Measurements from ENCODE around the gene TMEM94.

DNA sequence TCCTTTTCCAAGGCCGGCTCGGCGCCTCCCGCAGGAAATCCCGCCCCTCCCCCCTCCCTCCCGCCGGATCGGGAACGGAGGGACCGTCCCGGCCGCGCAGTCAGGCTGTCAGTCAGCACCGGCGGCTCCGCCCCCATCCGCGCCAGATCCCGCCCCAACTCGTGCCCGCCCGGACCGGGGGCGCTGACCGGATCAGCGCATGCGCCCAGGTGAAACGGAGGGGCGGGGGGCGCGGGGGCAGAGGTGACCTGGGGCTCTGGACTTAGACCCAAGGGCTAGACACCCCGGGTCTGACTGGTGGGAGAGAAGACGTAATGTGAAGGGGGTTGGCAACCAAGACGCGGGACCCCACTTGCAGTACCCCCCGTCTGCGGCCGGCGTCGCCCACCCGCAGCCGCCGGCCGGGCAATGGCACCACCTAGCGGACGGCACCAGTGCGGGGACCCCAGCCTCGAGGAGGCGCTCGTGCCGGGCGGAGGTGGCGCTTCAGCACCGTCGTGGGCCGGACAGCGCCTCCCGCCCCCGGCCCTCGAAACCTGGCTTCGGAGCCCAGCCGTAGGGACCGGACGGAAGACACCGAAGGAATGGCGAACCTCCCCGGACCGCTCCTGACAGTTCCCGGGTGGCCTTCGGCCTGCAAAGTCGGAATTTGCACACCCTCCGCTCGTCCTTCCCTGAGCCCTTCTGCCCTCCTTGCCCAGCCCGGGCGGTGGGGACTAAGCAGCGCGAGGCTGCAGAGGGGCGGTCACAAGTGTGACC lies 59.2 kb downstream of the TMEM94 start, which contains the start of gene CASKIN2:
- TF ChIP-seq, protein P1, sequence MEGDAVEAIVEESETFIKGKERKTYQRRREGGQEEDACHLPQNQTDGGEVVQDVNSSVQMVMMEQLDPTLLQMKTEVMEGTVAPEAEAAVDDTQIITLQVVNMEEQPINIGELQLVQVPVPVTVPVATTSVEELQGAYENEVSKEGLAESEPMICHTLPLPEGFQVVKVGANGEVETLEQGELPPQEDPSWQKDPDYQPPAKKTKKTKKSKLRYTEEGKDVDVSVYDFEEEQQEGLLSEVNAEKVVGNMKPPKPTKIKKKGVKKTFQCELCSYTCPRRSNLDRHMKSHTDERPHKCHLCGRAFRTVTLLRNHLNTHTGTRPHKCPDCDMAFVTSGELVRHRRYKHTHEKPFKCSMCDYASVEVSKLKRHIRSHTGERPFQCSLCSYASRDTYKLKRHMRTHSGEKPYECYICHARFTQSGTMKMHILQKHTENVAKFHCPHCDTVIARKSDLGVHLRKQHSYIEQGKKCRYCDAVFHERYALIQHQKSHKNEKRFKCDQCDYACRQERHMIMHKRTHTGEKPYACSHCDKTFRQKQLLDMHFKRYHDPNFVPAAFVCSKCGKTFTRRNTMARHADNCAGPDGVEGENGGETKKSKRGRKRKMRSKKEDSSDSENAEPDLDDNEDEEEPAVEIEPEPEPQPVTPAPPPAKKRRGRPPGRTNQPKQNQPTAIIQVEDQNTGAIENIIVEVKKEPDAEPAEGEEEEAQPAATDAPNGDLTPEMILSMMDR (IDR thresholded peaks at IDR 0.05) = peak; percentile 96 to 98 (median 98)
- no peak for TF ChIP-seq POLR2A (IDR thresholded peaks at IDR 0.05)

All from testis (tissue), 2 donors.